ENCODE measurements around the gene UGT1A3. TPM values are rescaled to one million over a fixed set of nuclear protein-coding genes. Genes with fewer than 3 reads are reported as not detected.

UGT1A3 gene
- total and polyA plus RNA-seq, 4 donors, result 7.0 to 61.6 (median 18.2) TPM; not detected in 1

- H3K4me3 ChIP-seq (ENCODE audit: low read depth in 1 of 3, low read length in 3 of 3), result no peak overlapping the region
- no peaks in the 10 kb centered on the region for H3K36me3 ChIP-seq (ENCODE audit: control insufficient read depth in 4 of 4, insufficient read depth in 3 of 4, low read depth in 1 of 4, low read length in 3 of 4)
- H3K4me1 ChIP-seq (ENCODE audit: control insufficient read depth in 4 of 4, insufficient read depth in 4 of 4, low read length in 3 of 4), result peaks cover 12 to 52% (median 31%) of the 10 kb centered on the region in 4 donors
- DNase-seq (ENCODE audit: low spot score), result no peak
- H3K9me3 ChIP-seq (ENCODE audit: control insufficient read depth in 4 of 4, low read length in 3 of 4), result no peaks in the 10 kb centered on the region
- H3K27ac ChIP-seq (ENCODE audit: low read depth in 1 of 2, low read length in 2 of 2), result no peak overlapping the region
- TF ChIP-seq REST (IDR thresholded peaks at IDR 0.05) (no peak), GABPA (IDR thresholded peaks at IDR 0.05 in 1 of 2, conservative IDR thresholded peaks at IDR 0.05 in 1 of 2) (no peak), FOXA2 (IDR thresholded peaks at IDR 0.05) (no peak), MAX (IDR thresholded peaks at IDR 0.05) (no peak), FOXA1 (IDR thresholded peaks at IDR 0.05) (no peak), EGR1 (IDR thresholded peaks at IDR 0.05; ENCODE audit: low read depth in 2 of 2) (no peak), RXRA (IDR thresholded peaks at IDR 0.05) (no peak)
- H3K27me3 ChIP-seq (ENCODE audit: control insufficient read depth in 4 of 4, insufficient read depth in 4 of 4, low read length in 3 of 4), result no peaks in the 10 kb centered on the region
- WGBS, result 96% methylated on average over 44 of the region's 44 CpGs
- no peak overlapping the region for H3K9ac ChIP-seq (ENCODE audit: low read depth in 1 of 2, low read length in 2 of 2)
These were observed 26.2 kb downstream of the UGT1A3 start for GRCh38 chr2:233754872-233755611.

GRCh38 chr2:233756429-233757081 lies 27.7 kb downstream of the UGT1A3 start:
- DNase-seq (ENCODE audit: low spot score), result no peak
- TF ChIP-seq RAD21 (IDR thresholded peaks at IDR 0.05) (peak; percentile 50 to 62), CTCF (IDR thresholded peaks at IDR 0.05; ENCODE audit: low read depth, low read length, missing input control) (no peak), GABPA (IDR thresholded peaks at IDR 0.05 in 1 of 2, conservative IDR thresholded peaks at IDR 0.05 in 1 of 2) (no peak), ATF3 (IDR thresholded peaks at IDR 0.05) (peak; percentile 81), REST (IDR thresholded peaks at IDR 0.05) (peak; percentile 62), HNF4A (conservative IDR thresholded peaks at IDR 0.05) (peak; percentile 96 to 98), TAF1 (conservative IDR thresholded peaks at IDR 0.05) (peak; percentile 49), RXRA (IDR thresholded peaks at IDR 0.05) (peak; percentile 99 to 100), EGR1 (IDR thresholded peaks at IDR 0.05; ENCODE audit: low read depth in 2 of 2) (no peak), SP1 (IDR thresholded peaks at IDR 0.05) (peak; percentile 100), YY1 (IDR thresholded peaks at IDR 0.05) (peak; percentile 74), MAX (IDR thresholded peaks at IDR 0.05) (peak; percentile 50), FOXA1 (IDR thresholded peaks at IDR 0.05) (peak; percentile 89), FOXA2 (IDR thresholded peaks at IDR 0.05) (peak; percentile 84), NR2F2 (IDR thresholded peaks at IDR 0.05) (peak; percentile 77), ZBTB33 (IDR thresholded peaks at IDR 0.05) (peak; percentile 93), JUND (IDR thresholded peaks at IDR 0.05) (peak; percentile 83 to 94), HNF4G (IDR thresholded peaks at IDR 0.05) (peak; percentile 95)
- Histone ChIP-seq H3K4me1 (ENCODE audit: control insufficient read depth in 4 of 4, insufficient read depth in 4 of 4, low read length in 3 of 4) (peaks cover 12 to 58% (median 31%) of the 10 kb centered on the region in 4 donors), H3K9ac (ENCODE audit: low read depth in 1 of 2, low read length in 2 of 2) (peak overlapping the region in 1 of 2 donors; percentile 63), H3K4me3 (ENCODE audit: low read depth in 1 of 3, low read length in 3 of 3) (no peak overlapping the region), H3K27ac (ENCODE audit: low read depth in 1 of 2, low read length in 2 of 2) (peak overlapping the region; percentile 69 to 72), H3K27me3 (ENCODE audit: control insufficient read depth in 4 of 4, insufficient read depth in 4 of 4, low read length in 3 of 4) (no peaks in the 10 kb centered on the region), H3K36me3 (ENCODE audit: control insufficient read depth in 4 of 4, insufficient read depth in 3 of 4, low read depth in 1 of 4, low read length in 3 of 4) (no peaks in the 10 kb centered on the region), H3K9me3 (ENCODE audit: control insufficient read depth in 4 of 4, low read length in 3 of 4) (no peaks in the 10 kb centered on the region)
- 24% methylated on average over 7 of the region's 7 CpGs for WGBS

Measured in liver (tissue), 9 donors.